Dedifferentiated amniotic fluid mesenchymal stem cell (primary cell): ENCODE measurements around the gene UNK.

Source experiments
- DNase-seq: peaks from one replicate; pipeline ENCODE4 v3.0.0-alpha.2; 2016; ENCODE audit errors: extremely low spot score

The UNK gene

GRCh38 chr17:75834279-75834920 lies 49.8 kb downstream of the UNK start:
- no peak for DNase-seq

DNA sequence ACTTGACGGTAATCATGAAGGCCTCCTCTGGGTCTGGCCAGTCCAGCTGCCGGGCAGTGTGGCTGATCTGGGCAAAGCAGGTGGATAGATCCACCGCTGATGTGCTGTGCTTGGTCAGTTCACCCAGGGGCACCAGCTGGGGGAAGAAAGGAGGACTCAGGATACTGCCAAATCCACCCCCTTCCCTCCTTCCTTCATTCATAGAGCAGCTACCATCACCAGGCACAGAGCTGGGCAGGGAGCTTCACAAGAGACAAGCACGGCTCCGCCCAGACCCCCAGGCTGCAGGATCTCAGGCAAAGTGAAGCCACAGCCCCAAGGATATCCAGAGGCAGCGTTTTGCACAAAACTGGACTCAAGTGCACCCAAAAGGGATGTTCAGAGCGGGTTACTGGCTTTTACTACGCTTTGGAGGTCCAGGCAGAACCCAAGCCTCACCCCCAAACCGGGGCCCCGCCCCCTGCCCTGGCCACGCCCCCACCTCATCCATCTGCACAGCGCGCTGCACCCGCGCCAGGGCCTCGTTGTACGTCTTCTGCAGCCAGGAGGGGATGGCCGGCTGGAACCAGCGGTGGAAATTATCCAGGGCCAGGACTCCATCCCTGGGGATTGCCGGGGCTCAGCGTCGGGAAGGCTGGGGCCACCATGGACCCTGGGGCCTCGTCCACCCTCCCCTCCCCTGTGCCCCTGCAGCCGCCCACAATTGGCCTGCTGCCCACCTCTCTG lies 50.5 kb downstream of the UNK start:
- no peak for DNase-seq

DNA sequence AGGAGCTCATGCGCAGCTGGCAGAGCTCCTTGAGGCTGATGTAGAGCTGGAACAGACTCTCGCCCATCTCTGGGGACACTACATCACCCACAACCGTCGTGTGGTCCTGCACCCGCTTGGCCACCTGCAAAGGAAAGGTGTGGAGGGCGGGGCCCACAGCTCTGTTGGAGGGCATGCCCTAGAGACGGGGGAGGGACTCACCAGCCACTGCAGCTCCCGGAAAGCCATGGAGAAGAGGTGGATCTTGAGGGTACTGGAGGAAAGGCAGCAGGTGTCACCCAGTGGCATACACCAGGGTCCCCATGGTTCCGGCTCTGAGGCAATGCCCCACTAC lies 51.0 kb downstream of the UNK start:
- DNase-seq, result no peak

- no peak for DNase-seq
Measured at GRCh38 chr17:75836605-75837004, 52.0 kb downstream of the UNK start.

DNA sequence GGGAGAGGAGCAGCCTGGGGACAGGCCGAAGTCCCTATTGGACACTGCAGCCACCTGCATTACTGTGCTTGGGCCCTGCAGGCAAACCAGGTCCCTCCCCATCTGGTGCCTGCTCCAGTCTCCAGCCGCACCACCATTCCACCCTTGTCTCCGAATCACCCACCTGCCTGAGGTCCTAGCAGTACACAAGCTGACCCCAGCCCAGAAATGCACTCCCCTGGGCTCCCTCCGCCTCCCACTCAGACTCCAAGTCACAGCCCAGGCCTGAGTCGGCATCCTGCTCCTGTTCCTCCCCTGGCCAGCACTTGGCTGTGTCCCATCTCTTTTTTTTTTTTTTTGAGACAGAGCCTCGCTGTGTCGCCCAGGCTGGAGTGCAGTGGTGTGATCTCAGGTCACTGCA lies 53.3 kb downstream of the UNK start:
- no peak for DNase-seq

GRCh38 chr17:75838410-75838809 lies 53.8 kb downstream of the UNK start:
- DNase-seq, result no peak

DNA sequence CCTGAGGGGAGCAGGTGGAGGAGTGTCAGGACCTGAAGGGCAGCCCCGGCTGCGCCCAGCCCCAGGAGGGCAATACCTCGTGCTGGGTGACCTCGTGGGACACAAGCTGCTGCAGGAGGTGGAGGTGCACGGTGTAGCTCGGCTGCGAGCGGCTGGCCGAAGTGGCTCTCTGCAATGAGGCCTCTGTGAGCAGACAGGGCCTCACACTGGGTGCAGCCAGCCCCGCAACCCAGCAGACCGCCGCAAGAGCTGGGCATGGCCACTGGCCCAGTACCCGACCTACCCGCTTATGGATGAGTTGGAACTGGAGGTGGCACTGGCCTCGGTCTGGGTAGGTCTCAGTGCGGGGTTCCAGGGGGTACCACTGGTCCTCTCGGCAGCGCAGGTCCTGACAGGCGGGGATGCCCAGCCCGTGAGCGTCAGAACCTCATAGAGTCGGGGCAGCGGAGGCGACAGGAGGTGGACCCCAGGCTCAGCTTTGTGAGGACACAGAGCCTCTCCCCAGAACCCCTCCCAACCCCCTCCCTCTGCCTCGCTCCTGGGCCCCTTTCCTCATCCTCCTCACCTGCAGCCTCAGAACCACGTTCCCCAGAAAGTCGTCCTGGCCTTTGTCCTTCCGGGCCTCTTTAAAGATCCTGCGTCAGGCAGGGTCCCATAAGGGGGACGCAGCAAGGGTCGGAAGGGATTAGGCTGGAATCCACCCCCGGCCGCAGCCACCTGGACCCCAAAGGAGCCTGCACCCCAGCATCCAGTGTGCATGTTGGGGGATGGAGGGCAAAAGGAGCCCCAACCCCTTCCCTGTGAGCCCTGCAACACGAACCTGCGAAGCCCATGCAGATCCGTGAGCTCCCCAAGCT lies 55.6 kb downstream of the UNK start:
- no peak for DNase-seq

DNA sequence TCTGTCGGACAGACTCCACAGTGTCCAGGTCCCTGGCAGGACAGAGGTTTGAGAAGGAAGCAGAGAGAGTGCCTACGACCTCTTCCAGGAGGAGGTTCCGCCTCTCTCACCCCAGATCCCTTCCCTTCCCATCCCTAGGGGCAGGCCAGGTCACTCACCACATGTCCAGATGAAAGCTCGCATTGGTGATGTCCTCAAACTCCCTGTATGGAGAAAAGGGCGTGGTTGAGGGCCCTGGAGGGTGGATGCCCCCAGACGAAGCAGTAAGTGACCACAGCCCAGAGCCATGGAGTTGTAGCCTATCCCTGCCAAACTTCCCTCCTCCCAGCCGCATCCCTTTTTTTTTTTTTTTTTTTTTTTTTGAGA lies 56.2 kb downstream of the UNK start:
- DNase-seq, result no peak

- DNase-seq, result no peak
Measured at GRCh38 chr17:75842411-75842810, 57.8 kb downstream of the UNK start.

DNA sequence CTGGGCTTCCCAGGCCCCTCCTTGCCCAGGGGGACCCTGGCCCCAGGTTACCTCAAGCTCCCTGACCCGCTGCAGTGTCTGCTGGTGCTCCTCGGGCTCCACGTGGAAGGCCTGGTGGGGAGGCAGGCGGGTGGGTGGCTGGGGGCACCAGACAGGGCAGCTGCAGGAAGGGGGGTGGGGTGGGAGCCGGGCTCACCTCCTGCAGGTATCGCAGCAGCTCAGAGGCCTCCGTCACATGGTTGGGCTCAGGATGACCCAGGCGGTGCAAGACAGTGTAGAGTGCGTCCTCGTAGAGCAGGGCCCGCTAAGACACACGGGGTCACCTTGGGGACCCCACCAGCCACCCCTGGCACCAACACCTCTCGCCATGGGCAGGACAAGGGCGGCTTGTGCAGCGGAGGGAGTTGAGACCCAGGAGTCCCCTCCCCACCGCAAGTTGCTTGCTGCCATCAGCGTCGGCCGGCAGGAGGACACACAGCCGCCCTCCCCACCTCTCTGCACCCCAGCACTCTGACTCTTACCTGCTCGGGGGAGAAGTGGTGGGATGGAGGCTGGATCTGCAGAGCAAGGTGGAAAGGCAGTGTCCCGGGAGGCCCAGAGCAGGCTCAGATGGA lies 58.5 kb downstream of the UNK start:
- no peak for DNase-seq

GRCh38 chr17:75843577-75844529 lies 59.2 kb downstream of the UNK start, which contains the start of gene UNC13D:
UNC13D (minus strand) TSS chr17:75844404; CDS start chr17:75844337, 67 bp downstream.
- DNase-seq, result no peak

GRCh38 chr17:75844530-75845057 lies 60.0 kb downstream of the UNK start:
- no peak for DNase-seq

DNA sequence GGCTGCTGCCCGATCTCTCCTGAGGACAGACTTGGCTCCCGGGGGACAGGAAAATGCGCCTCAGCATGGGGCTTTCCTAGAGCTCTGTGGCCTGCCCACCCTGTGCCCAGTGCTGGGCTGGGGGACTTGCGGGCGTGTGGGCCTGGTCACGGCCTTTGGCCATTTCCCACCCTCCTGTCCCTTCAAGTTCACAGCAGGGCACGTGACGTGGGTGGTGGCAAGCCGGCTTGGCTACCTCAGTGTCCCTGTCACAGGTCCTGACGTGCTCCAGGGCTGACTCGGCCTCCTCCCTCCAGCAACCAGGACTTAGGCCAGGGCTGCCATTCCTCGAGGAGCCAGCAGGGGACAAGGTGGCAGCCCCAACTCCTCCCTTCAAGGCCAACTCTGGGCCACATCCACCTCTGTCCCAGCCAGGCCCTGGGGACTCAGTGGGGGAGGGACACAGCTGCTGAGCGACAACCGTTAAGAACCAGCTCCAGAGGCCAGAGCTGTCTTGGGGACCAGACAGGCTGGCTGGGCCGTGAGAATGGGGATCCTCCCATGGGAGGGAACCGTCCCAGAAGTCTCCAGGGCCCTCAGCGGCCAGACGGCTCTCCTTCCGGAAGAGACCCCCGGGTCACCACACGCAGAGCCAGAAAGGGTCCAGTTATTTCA lies 60.6 kb downstream of the UNK start:
- DNase-seq, result peak; percentile 17

DNA sequence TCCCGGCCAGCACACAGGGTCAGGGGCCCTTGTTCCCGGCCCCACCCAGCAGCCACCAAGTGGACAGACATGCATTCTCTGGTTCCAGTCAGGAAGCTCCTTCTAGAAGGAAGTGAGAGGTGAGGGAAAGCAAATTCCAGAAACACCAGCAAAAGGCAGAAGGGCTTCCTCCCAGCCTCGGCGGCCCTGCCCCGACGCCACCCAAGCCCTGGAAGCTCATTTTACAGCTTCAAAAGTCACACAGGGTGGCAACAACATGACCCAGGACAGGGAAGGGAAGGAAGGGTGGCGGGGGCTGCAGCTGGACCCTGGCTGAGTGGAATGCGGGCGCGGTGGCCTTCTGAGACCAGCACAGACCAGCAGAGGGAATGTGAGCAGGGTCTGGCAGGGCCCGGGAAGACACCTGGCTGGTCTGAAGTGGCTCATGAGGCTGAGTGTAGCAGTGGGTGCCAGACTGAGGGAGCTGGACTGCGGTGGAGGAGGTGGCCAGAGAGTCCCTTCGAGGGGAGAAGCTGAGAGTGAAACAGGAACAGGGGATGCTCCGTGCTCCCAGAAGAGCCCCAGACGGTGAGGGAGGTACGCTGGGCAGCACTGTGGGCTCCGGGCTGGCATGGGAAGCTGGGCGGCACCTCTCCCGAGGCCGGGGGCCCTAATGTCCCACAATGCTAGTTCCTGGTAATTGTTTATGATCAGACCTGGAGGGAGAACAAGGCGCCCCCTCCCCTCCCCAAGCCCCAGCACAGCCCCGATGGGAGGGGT lies 61.5 kb downstream of the UNK start:
- DNase-seq, result no peak

GRCh38 chr17:75846692-75847613 lies 62.3 kb downstream of the UNK start:
- DNase-seq, result no peak

GRCh38 chr17:75847614-75848522 lies 63.3 kb downstream of the UNK start:
- no peak for DNase-seq

GRCh38 chr17:75848523-75849278 lies 64.1 kb downstream of the UNK start:
- no peak for DNase-seq
